Omental fat pad (tissue), 4 donors: Measurements from ENCODE around the gene TBC1D16. TPM values are rescaled to one million over a fixed set of nuclear protein-coding genes. Genes with fewer than 3 reads are reported as not detected.
"Not testable (repeated sequence)": the region's sequence is repeated elsewhere in the genome, so short reads cannot be mapped to it uniquely, and the experiment has no call there.

Experiments
- ATAC-seq: fragments of 150-250 bp; one replicate; pipeline ENCODE4 v1.9.1; 2016; ENCODE audit warnings: mild to moderate bottlenecking, moderate library complexity; ENCODE audit not compliant: low FRiP score
- DNase-seq: peaks from one replicate; pipeline ENCODE4 v3.0.0-alpha.2; 2019; ENCODE audit warnings: low spot score
- CTCF ChIP-seq, 3 donors: fragments of 450-650 bp; IDR thresholded peaks; one replicate each; pipeline ENCODE4 v1.5.1; 2016 to 2017; ENCODE audit warnings: antibody characterized with exemption in 3 of 3, mild to moderate bottlenecking in 3 of 3, moderate library complexity in 2 of 3
- total RNA-seq, 4 donors: library from RNA; depleted of rRNA; stranded (reverse); fragments of >200 nt; gene quantifications; one replicate each; pipeline ENCODE4 v1.1.0, GENCODE V29; 2016

TBC1D16 gene
- total RNA-seq, 4 donors from 2014 or later = 46.1 to 97.9 (median 65.3) TPM

GRCh38 chr17:79897243-79898063 lies 138.2 kb downstream of the TBC1D16 start:
- TF ChIP-seq CTCF (IDR thresholded peaks at IDR 0.05) = no peak
- no peak for DNase-seq
- no peak for ATAC-seq

- DNase-seq, ATAC-seq: not testable (repeated sequence)
Observed at GRCh38 chr17:79893457-79893856, 142.2 kb downstream of the TBC1D16 start.

GRCh38 chr17:79892457-79893241 lies 143.0 kb downstream of the TBC1D16 start:
- DNase-seq (no peak), ATAC-seq (no peak)

GRCh38 chr17:79891113-79891730 lies 144.4 kb downstream of the TBC1D16 start:
- ATAC-seq = no peak
- TF ChIP-seq CTCF (IDR thresholded peaks at IDR 0.05) = no peak
- no peak for DNase-seq

More at GRCh38 chr17:79892457-79893241, 143.0 kb downstream of the TBC1D16 start:
- no peak for TF ChIP-seq CTCF (IDR thresholded peaks at IDR 0.05)

- DNase-seq = no peak
- no peak for TF ChIP-seq CTCF (IDR thresholded peaks at IDR 0.05)
- no peak for ATAC-seq
Observed at GRCh38 chr17:79890706-79891105, 145.0 kb downstream of the TBC1D16 start.

GRCh38 chr17:79888811-79889634 lies 146.6 kb downstream of the TBC1D16 start:
- ATAC-seq = no peak
- TF ChIP-seq CTCF (IDR thresholded peaks at IDR 0.05) = no peak
- DNase-seq = no peak
